ENCODE results near the gene SETBP1.

SETBP1 gene

DNA sequence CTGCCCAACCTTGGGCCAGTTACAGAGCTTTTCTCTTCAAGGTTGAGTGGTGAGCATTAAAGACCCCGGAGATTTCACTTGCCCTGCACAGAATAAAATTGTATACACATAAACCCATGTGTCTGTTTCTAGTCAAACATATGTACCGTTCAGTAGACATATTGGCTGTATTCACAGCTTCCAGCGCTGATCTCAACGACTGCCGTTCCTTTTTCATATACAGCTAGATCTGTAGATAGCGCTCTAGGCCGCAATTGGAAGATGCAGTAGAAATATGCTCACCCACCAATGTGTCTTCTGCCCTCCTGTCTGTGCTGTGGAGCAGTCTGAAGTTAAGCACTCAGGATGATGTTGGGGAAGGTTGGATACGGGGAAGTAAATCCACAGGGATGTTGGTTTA lies 317.7 kb downstream of the SETBP1 start:
- no peak for DNase-seq

DNA sequence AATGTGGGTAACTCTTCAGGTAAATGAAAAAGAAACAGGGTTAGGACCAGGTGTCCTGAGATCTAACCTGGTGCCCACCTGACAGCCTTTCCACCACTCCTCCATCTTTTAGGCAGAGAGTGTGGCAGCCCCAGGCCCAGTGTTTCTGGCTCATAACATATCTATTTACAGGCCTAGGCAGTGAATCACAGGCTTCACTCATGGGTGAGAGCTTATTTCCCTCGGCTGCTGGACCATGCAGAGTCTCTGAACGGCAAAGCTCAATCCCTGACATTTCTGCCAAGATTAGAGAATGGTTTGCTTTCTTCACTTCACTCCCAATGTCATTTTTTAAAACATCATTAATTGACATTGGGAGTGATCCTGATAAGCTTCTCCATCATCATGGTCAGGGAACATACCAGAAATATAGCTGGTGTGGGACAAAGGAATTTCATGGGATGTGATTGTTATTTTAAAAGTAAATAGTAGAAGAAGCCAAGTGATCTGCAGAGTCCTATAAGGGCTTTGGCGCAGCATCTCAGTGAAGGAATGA lies 323.9 kb downstream of the SETBP1 start:
- DNase-seq: no peak

GRCh38 chr18:45006934-45007333 lies 326.2 kb downstream of the SETBP1 start:
- no peak for DNase-seq

DNA sequence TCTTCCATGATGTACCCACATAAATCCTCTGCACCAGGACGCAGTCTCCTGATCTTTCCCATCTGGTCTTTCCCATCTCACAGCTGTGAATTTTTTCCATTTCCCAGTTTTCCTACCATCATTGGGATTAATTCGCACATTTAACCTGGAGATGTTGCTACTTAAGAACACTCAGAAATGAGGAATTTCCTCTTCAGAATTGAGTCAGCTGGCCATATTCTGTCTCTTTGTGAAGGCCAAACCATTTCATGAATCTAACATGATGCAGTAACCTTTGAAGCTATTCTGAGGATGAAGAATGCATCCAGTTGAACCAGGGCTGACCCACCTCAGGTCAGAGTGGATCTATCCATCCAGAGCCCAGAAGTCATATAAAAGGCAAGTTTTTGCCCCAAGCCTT lies 326.8 kb downstream of the SETBP1 start:
- no peak for DNase-seq

DNA sequence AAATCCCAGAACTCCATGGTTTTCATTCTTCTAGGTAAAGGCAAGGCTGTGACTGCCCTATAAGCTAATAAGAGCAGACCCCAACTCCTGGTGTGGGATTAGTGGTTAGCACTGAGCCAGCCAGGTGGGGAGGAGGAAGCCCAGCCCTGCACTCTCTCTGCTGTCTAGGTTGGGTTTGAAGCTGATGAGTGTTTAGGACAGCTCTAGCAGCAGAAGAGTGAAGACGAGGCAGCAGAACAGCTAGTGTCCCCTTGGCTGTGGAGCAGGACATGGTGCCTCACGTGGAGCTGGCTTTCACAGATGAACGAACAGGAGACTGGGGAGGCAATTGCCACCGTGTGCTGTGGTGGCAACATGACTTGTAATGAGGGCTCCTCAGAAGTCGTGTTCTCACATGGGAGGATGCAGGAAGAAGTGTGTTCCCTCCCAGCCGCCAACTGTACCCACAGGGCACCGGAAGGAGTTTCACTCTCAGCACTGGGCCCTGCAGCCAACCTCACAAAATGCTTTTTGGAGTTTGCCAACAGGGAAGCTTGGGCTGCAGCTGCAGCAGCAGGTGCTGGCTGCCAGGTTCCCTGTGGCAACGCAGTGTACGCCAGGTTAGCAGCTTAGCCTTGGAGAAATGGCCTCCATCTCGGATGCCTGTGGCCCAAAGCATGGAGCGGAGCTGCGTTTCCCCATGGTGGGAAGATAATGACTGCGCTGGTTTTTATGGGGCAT lies 328.2 kb downstream of the SETBP1 start:
- DNase-seq: no peak

- no peak for DNase-seq
Measured at GRCh38 chr18:45009756-45010155, 329.1 kb downstream of the SETBP1 start.

DNA sequence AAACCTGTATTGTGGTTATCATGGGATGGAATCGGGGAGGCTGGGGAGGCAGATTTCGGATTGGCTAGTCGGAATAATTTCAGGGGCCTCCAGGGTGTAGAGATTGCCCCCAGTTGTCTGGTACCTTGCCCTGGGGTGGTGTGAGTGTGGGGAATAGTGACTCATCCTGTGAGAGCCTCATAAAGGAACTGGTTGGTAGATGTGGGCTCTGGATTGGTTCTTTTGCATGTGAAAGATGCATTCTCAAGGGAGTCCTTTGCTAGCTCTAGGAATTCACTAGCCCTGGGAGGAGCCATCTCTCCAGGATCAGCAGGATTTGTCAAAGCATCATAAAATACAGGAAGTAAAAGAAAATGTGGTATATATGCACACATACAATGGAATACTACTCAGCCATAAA lies 331.6 kb downstream of the SETBP1 start:
- DNase-seq: peak; percentile 2

DNA sequence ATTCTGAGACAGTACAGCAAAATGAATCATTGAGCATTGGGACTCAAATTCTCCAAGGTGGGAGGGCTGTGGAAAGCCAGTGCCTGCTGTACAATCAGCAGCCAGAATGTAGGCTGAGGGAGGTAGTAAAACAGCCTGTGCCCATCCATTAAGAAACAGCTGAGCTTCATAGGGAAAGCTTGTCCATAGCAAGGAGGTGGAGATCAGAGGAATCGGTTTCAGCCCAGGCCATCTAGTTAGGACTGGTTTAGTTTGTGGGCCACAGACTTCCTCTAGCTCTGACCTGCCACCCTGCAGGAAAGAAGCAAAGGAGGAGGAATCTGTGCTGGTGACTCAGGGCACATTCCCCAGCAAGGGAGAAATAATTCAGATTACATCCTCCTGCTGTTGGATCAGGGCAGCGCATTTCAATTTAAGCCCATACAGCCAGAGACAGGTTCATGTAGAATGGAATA lies 333.4 kb downstream of the SETBP1 start:
- peak; percentile 51 for DNase-seq

- no peak for DNase-seq
Measured at GRCh38 chr18:45015788-45016128, 335.1 kb downstream of the SETBP1 start.

GRCh38 chr18:45019469-45019868 lies 338.8 kb downstream of the SETBP1 start:
- DNase-seq: no peak

GRCh38 chr18:45023519-45023918 lies 342.8 kb downstream of the SETBP1 start:
- DNase-seq: no peak

- DNase-seq: no peak
Measured at GRCh38 chr18:45024357-45025088, 343.8 kb downstream of the SETBP1 start.

- no peak for DNase-seq
Measured at GRCh38 chr18:45025089-45025450, 344.4 kb downstream of the SETBP1 start.

- no peak for DNase-seq
Measured at GRCh38 chr18:45026162-45026561, 345.5 kb downstream of the SETBP1 start.

GRCh38 chr18:45034179-45034578 lies 353.5 kb downstream of the SETBP1 start:
- no peak for DNase-seq

DNA sequence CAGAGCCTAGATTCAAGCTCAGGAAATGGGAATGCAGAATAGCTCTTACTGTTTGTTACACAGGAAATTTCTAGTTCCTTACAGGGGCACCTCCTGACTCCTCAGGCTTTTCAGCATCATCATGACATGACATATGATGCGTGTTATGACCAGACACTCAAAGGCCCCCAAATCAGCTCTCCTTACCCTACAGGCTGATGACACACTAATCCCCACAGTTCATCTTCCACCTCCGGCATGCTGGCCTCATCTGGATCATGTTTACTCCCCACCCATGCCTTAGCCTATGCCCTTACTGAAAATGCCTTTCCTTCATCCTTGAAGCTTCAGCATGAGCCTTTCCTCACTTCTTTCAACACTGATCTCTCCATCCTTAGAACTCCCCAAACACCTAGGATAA lies 356.9 kb downstream of the SETBP1 start:
- no peak for DNase-seq

DNA sequence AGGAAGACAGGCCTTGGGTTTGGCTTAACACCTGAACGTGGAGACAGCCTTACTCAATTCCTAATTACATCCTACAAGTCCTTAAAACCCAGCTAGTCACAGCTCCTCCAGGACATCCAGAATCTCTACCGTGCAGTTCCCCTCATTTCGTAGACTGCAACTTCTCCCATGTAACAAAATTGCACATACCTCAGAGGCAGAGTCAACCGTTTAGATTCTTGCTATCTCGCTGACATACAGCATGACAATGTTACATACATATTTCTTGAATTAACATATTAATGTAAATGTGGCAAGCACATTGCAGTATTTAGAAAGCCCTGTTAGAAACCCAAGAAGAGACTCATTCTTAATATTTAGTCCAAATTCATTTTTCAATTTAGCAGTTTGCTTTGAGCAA lies 358.7 kb downstream of the SETBP1 start:
- no peak for DNase-seq

DNA sequence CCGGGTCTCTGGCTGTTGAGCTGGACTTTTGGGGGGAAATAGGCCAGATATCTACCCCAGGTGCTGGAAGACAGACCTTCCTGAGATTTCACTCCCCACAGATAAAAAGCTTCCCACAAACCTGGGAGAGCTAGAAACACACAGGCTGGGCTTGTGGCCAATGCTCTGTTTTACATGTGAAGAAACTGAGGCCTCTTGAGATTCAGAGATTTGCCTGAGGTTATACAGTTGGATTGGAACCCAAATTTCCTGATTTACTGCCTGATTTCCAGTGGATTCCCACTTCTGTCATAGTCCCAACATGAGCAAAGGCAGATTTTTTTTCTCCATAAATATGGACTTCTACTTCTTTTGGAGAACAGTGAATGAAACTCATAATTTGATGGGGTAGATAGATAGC lies 360.2 kb downstream of the SETBP1 start:
- DNase-seq: no peak

- no peak for DNase-seq
Measured at GRCh38 chr18:45044787-45045186, 364.1 kb downstream of the SETBP1 start.

- DNase-seq: no peak
Measured at GRCh38 chr18:45046228-45046627, 365.5 kb downstream of the SETBP1 start.

DNA sequence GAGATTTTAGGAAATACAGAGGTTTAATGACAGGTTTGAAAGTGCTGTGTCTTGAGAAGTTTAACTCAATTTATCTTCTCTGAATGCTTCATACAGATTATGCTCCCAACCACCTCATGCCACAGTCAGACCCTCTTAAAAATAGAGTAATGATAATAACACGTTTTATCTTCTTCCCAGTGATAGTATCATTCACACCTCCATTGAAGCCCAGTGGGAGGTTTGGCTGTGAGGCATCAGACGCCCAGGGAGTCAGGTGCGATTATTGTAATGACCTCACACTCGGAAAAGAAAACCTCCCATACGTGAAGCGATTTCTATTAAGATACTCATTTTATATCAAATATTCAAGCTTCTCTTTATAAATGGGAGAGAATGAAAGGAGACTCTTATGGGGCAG lies 366.3 kb downstream of the SETBP1 start:
- DNase-seq: no peak

DNA sequence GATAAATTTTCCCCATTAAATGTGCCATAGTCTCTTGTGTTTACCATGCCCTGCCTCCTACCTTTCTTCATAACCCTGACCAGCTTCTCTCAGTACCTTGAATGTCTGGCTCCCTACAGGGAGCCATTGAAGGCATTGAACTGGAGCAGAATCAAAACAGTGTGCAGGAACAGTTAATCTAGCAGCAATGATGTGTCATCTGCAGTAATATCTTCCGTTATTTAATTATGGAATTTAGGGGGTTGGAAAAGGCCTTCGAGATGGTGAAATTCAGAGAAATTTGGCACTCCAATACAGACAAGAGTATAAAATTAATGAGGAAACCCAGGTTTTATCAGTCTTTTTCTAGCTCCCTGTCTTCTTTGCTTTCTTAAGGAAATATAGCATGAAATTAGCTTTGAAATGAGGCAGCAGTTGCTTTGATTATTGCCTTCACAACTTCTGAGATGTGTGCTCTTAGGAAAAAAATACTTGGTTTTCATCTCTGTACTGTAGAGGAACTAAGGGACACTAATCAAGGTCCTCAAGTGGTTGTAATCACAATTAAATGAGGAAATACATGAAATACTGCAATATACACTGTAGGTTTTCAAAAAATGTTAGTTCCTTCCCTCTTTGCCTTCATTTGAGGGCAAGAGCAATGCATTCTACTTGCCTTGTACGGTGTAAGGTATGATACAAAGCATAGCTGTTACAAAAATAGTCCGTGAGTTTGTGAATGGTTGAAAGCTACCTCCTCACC lies 369.1 kb downstream of the SETBP1 start:
- DNase-seq: no peak

DNA sequence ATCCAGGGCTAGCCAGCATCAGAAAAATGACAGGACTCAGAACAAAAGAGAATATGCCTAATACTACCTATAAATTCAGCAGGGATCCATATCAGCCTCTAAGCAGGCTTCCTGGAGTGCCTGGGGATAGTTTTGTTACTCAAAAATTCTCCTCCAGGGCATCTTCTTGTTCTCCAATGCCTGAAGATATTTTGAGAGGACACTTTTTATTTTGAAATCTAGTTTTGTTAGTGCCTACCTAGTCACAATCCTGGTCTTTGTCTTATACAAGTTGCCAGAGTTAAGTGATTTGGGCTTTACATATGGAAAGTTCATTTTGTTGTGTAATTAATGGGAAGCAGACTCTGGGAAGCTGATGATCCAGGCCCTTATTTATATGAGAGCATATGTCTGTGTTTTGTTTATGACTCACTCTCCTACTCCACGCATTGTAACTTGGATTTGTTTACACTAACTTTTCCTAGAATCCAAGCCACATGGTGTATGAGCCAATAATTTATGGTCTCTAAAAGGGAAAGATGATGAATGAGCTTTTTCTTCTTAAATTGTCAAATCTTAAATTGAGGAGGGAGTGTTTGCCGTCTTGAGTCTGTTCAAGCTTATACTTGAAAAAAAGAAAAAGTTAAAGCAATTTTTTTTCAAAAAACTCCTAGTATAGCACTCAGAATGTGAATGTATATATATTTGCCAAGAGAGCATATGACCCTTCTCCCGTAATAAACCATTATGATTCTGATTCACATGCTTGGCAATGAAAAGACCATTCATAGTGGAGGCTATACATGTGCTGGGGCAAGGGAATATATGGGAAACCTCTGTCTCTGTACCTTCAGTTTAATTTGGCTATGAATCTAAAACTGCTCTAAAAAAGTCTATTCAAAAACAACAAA lies 370.3 kb downstream of the SETBP1 start:
- DNase-seq: peak; percentile 38
